Activated effector memory CD4-positive, alpha-beta T cell treated with Interleukin-2 at 50 U/mL for 16 hours (primary cell): Measurements from ENCODE around the gene RLIM.
"Not testable (repeated sequence)": the region's sequence is repeated elsewhere in the genome, so short reads cannot be mapped to it uniquely, and the experiment has no call there.

Experiments used
- DNase-seq: peaks from one replicate; pipeline ENCODE4 v3.0.0-alpha.2; 2020

Gene RLIM, protein sequence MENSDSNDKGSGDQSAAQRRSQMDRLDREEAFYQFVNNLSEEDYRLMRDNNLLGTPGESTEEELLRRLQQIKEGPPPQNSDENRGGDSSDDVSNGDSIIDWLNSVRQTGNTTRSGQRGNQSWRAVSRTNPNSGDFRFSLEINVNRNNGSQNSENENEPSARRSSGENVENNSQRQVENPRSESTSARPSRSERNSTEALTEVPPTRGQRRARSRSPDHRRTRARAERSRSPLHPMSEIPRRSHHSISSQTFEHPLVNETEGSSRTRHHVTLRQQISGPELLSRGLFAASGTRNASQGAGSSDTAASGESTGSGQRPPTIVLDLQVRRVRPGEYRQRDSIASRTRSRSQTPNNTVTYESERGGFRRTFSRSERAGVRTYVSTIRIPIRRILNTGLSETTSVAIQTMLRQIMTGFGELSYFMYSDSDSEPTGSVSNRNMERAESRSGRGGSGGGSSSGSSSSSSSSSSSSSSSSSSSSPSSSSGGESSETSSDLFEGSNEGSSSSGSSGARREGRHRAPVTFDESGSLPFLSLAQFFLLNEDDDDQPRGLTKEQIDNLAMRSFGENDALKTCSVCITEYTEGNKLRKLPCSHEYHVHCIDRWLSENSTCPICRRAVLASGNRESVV

DNA sequence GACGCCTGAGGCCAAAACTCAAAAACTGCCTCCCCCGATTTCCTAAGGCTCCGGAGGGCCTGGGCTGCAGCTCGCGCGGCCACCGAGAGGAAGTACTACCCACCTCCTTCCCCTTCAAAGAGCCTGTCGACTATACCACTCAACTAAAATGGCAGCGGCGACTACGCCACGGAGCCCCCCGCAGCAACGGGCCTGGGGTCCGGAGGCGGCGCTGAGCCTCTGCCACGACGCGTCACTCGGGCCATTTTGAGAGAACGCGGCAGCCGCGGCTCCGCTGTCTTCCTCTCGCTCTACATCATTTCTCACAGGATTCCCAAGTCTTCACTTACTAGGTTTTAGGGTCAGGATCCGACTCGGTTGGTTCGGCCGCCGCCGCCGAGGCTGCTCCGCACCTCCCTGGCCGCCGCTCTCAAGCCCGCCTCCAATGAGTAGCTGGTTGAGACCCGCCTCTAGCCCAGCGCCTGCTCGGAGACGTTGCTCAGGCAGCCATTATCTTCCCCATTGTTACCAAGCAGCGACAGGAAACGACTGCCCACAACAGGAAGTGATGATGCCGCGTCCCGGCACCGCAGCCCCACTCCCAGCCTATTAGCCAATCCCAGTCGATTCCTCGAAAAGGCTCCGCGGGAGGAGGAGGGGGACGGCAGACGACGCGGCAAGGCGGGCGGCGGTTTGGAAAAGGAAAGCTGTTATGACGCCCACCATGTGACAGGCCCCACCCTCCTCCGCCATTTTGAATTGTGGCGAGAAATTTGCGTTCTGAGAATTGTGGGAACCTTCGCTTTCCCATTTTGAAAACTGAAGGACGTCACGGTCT is at the start of gene RLIM:
RLIM (minus strand) TSS at position 532 of the 817 bp plus-strand sequence. CDS start 18,647 bp downstream, outside the sequence.
- DNase-seq = peak; percentile 85

DNA sequence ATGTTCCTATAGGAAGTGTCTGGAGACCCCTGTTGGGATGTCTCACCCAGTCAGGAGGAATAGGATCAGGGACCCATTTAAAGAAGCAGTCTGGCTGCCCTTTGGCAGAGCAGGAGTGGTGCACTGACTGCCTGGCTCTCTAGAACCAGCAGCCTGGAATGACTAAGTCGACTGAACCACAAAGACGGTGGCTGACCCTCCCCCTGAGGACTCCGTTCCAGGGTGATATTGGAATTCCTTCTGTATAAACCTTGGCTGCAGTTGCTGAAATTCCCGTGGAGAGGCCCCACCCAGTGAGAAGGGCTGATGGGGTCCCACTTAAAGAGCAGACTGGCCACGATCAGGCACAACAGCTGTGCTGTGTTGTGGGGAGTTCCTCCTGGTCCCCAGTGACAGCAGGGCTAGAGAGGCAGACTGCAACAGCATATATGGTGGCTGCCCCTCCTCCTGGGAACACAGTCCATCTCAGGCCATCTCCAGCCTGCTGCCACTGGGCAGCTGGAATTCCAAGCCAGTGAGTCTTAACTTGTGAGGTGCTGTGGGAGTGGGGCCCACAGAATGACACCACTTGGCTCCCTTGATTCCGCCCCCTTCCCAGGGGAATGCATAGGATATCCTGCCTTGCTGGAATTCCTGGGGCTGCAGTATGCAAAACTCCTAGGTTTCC is 41.8 kb upstream of the RLIM start:
- DNase-seq = no peak

DNA sequence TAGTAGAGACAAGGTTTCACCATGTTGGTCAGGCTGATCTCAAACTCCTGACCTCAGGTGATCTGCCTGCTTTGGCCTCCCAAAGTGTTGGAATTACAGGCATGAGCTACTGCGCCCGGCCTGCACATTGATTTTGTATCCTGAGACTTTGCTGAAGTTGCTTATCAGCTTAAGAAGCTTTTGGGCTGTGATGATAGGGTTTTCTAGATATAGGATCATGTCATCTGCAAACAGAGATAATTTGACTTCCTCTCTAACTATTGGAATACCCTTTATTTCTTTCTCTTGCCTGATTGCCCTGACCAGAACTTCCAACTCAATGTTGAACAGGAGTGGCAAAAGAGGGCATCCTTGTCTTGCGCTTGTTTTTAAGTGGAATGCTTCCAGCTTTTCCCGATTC is 40.5 kb upstream of the RLIM start:
- DNase-seq = not testable (repeated sequence)

DNA sequence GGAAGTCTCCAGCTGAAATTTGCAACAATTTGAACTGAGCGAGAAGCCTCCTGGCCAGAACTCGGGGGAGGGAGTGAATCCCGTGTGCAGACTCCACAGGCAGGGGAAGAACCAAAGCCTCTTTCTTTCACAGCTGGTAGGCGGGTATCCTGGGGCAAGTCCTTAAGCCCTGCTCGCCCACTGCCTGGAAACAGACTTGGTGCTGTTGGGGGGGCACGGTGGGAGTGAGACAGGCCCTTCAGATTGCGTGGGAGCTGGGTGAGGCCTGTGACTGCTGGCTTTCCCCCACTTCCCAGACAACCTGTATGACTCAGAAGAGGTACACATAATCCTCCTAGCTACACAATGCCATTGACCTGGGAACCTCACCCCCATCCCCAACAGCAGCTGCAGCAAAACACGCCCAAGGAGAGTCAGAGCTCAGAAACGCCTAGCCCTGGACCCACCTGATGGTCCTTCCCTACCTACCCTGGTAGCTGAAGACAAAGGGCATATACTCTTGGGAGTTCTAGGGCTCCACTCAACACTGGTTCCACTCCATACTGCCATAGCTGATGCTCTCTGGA is 22.4 kb upstream of the RLIM start:
- DNase-seq = no peak

DNA sequence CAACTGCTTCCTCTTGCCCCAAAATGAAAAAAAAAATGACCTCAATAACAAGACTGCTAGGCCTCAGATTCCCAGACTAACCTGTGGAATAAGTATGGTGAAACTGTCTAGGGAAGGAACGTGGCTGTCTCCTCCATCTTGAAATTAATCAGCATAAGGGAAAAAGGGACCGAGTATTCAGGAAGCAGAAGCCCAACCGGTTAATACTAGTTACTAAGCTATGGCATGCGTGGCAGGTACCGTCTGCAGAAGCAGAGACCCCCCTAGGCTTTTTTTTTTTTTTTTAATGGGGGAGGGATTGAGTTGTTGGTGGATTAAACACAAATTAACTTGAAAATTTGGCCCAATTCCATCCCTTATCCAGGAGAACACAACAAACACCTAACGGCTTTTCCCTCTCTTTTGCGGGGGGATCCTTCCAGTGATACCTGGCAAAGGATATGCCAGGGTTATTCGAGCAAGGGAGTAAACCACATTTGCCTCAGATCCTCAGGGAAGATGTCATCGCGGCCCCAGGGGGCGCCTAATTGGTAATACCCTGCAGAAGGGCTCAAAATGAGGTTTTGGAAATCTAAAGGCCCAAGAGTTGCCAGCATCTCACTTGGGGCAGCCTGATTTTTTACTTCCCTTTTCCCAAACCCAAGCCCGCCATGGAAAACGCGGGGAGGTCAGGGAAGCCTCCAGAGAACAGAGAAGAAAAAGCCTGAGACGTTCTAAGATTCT is 893 bp downstream of the RLIM start:
- no peak for DNase-seq

DNA sequence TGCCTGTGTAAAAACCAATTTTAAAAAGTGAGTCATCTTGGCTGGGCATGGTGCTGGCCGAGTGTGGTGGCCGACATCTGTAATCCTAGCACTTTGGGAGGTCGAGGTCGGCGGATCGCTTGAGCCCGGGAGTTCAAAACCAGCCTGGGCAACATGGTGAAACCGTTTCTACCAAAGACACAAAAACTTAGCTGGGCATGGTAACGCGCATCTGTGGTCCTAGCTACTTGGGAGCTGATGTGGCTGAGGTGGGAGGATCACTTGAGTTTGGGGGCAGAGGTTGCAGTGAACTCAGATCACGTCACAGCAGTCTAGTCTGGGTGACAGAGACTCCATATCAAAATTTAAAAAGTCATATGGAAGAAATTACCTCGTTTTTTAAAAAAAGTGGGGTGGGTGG is 7.6 kb downstream of the RLIM start:
- DNase-seq = no peak

DNA sequence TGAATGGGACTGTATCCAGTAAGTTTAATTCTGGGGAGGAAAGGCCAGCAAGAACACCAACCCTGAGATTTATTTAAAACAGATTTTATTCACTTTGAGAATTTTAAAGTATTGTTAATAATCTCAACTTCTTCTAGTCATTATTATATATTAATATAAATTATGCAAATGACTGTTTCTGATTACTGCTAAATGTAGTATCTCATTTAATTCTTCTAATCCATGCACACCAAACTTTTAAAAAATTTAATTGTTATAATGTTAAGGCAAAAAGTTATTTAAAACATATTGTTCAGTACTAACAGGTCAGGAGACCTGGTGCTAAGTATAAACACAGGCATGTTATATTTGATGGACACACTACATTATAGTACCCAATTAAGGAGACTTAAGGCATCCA is 8.1 kb downstream of the RLIM start:
- DNase-seq = no peak

DNA sequence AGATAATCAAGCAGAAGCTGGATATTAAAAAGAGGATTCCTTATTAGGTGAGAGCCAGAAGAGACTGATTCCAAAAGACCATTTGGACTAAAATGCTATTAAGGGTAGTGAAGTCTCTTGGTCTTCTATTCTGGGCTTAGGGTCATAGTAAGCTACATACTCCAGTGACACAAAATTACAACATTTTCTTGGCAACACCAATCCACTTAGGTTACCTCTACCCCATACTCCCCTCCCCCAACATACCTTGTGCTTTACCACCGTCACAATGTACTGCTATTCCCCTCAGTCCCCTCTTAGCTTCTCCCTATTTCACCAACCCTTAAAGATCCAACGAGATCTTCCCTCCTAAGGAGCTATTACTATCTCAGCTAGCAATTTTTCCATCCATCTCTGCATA is 11.4 kb downstream of the RLIM start:
- DNase-seq = no peak

DNA sequence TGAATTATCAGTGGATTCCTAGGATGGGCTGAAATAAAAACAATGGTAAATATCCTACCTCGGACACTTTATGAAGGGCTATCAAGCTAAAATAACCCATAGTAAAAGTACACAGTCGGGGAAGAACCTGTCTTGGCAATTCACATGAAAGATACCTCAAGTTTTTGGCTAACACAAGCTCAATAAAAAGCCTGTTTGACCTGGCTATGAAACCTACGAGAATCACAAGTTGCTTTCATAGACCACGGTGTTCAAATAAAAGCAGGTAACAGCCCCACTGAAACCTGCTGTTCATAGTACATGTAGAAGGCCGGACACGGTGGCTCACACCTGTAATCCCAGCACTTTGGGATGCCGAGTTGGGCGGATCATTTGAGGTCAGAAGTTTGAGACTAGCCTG is 12.3 kb downstream of the RLIM start:
- DNase-seq = no peak

DNA sequence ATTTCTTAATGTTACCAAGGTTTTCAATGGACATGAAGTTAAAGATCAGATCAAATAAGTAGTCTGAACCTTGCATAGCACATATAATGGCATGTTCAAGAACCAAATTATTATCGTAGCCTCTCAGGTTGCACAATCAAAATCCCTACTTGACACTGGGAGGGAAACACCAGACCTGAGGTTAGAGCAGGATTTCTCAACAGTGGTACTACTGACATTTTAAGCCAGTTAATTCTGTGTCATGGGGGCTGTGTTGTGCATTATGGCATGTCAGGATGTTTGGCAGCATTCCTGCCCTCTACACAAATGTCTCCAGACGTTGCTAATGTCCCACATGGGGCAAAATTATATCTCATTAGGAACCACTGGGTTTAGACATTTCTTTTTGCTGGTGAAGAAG is 20.8 kb downstream of the RLIM start:
- no peak for DNase-seq

DNA sequence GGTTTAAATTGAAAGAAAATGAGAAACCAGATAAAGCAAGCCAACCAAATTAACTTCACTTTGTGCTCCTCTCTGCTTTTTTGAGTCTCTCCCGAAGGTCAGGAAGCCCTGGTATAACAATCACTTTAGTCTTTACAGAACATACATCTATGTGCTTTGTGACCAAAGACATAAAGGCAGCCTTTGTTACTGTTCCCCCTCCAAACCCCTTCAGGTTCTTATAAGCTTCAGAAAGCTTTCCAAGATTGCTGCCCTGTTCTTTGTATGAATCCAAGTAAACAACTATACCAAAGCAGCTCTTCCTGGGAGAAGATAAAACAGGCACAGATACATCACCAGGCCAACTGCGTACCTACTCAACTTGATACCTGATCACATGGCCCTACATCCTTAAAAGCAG is 28.7 kb downstream of the RLIM start:
- DNase-seq = no peak

DNA sequence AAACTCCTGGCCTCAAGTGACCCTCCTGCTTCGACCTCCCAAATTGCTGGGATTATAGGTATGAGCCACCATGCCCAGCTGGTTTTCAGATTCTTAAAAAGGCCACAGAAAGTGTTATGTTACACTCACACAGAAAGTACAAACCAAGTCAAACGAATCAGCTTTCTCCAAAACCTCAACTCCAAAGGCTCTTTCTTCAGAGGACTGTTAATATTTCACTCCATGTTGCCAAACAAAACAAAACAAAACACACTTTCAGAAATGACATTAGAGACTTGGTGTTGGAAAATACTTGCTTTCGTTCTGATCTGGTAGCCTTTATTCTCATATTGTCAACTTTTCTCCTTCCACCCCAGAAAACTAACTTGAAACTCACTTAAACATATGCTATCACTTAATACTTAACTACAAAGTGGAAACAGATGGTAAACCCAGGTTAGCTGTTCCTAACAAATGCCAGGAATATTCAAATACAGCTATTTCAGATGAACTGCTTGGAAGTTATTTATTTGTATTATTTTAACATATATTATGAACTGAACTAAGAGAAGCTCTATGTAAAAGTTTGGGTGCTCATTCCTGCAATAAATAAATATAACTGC is 34.7 kb downstream of the RLIM start:
- no peak for DNase-seq

DNA sequence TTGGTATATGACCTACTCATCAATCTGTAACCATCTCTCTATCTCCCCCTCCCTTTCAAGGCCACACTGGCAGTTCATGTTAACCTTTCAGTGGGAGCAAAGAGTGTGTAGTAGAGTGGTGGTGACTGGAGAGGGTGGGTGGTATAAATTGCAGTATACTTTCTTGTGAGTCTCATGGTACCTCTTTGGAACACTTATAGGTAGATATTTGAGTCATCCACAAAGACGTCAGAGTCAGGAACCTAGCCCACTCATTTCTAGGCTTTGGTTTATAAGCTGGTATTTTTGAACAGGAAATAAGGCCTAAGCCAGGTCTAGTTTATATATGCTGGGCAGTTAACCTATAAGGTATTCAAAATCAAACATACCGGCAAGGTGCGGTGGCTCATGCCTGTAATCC is 36.3 kb downstream of the RLIM start:
- no peak for DNase-seq

DNA sequence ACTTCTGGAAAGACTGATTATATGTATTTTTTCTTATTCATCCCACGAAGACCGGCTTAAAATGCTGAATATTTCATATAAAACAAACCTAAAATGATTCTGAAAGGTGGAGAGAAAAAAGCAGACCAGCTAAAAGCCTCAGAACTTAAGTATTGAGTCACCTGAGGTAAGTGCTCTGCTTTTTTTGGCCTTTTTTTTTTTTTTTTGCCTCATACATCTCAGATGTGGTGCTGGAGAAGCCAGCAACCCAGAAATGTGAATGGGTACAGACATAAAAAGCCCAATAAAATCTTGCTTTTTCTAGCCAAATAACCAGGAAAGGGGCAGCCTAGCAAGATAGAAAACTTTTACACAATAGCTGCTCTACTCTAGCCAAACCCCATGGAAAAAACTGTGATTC is 57.0 kb downstream of the RLIM start:
- DNase-seq = no peak

DNA sequence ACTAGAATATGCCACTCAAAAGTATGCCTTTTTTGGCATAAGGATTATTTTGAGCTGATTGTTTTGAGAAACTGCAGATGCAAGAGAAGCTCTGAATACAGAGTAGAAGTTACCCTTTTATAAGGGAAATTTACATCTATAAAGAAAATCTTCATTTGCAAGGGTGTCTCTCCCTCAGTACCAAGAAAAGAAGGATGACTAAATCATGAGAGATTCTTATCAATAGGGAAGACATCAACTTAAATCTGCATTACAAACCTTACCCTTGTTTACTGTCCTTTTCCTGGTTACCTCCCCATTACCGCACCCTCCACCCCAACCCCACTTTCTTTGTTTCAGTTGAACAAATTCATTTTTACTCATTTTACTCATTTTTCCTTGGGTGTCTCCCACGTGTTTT is 62.5 kb downstream of the RLIM start:
- DNase-seq = no peak

DNA sequence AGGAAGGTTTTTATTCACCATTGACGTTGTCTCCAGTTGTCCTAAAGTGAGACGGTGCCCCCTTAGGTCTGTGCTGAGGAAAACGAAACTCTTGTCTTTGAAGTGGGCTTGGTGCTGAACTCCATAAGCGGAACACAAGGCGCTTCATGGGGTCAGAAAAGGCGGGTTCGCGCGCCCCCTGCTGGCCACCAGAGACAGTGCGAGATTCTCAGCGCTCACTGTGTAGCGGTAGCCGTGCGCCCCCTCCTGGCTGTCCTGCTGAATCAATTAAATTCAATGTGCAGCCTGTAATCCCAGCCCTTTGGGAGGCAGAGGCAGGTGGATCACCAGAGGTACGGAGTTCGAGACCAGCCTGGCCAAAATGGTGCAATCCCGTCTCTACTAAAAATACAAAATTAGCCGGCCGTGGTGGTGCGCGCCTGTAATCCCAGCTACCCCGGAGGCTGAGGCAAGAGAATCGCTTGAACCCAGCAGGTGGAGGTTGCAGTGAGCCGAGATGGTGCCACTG is 64.1 kb downstream of the RLIM start:
- DNase-seq = peak; percentile 69

DNA sequence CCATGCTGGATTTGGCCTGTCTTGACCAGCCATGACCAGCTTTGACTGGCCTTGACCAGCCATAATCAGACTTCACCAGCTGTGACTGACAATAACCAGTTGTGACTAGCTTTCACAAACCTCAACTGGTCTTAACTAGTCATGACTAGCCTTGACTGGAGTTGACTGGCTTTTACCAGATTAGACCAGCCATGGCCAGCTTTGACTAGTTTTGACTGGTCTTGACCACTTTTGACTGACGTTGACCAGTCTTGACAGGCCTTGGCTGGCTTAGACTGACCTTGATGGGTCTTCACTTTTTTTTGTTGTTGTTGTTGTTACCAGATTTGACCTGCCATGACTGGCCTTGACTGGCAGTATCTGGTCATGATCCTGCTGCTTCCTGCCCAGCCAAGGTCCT is 67.4 kb downstream of the RLIM start:
- DNase-seq = no peak

DNA sequence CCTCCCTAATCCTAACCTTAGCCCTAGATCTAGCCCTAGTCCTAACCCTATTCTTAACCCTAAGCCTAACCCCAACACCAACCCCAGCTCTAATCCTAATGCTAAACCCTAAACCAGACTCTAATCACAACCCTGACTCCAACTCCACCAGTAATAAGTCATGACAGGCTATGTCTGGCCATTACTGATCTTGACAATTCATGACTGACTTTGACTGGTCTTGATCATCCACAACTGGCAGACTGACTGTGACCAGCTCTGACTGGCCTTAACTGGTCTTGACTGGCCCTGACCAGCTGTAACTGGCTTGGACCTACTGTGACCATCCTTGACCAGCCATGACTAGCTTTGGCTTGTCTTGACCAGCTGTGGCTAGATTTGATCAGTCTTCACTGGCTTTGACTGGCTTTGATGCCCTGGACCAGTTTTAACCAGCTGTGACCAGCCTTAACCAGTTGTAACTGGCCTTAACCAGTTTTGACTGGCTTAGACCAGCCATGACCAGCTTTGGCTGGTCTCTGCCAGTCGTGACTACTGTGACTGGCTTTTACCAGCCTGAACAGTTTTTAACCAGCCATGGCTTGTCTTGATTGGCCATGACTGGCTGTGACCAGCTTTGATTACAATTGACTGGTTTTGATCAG is 68.4 kb downstream of the RLIM start:
- DNase-seq = no peak

DNA sequence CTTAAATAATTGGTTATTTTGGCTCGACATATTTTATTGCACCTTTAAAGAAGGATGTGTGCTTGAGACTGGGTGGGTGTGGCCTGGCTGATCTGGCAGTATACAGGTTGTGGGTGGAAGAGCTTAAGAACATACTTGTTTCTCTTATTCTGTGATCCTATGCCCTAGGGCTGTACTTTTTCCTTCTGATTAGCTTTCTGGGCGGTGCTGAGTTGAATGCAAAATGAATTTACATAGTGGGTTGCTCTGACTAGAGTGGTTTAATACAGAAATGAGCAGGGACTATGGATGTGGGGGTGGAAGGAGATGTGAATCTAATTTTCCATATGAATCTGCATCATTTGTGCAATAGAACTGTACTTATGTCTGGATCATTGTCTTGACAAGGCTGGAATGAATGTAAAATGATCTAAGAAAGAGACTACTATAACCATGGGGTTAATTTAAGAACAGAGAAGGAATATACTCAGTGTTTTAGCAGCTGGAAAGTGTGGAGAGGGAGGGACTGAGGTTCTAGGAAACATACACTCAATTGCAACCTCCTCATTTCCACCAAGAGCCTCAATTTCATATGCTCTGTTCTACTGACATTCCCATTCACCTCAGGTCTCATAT is 73.7 kb downstream of the RLIM start:
- no peak for DNase-seq

DNA sequence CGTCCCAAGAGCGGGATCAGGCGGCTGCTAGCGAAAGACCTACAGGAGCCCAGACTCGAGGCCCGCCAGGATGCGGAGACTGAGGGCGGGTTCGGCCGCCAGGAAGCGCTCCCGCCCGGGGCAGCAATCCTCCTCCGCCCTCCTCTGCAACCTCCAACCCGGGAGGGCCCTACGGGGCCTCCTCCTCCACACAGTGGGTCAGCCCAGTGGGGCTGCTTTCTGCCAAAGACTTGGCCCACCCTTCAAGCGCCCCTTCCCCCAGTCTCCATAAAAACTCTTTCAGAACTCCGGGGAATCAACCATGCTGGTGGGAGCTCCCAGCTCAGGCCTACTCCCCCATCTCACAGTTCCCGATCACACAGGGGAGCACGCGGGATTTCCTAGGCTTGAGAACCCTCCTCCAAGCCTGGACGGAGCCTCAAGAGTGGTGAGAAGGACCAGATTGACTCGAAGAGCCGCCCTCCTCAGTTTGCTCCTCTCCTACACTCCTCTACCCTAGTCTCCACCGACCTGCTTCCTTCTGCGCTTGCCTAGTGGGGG is 77.5 kb downstream of the RLIM start:
- no peak for DNase-seq
